HCEC 1CT (cell line): ENCODE data around the gene TULP3.
"Not testable (repeated sequence)": the region's sequence is repeated elsewhere in the genome, so short reads cannot be mapped to it uniquely, and the experiment has no call there.

ENCODE experiments used
- DNase-seq: peaks from one replicate; pipeline ENCODE4 v3.0.0-alpha.2; 2017

TULP3 gene

GRCh38 chr12:2890388-2891239, at the start of gene TULP3:
TULP3 (plus strand) TSS chr12:2890891; CDS start chr12:2890948, 57 bp downstream.
- DNase-seq, result peak; percentile 96

GRCh38 chr12:2841056-2841650, 49.5 kb upstream of the TULP3 start:
- no peak for DNase-seq

GRCh38 chr12:2842948-2843347, 47.7 kb upstream of the TULP3 start:
- no peak for DNase-seq

- DNase-seq, result no peak
These were observed 45.9 kb upstream of the TULP3 start for GRCh38 chr12:2844786-2845185.

GRCh38 chr12:2845280-2845679, 45.4 kb upstream of the TULP3 start:
- DNase-seq, result peak; percentile 69

GRCh38 chr12:2851931-2852330, 38.8 kb upstream of the TULP3 start:
- no peak for DNase-seq

- peak; percentile 71 for DNase-seq
These were observed 37.1 kb upstream of the TULP3 start for GRCh38 chr12:2853626-2854025.

GRCh38 chr12:2854669-2855453, 35.8 kb upstream of the TULP3 start:
- DNase-seq, result no peak

- DNase-seq, result no peak
These were observed 35.1 kb upstream of the TULP3 start for GRCh38 chr12:2855546-2855945.

GRCh38 chr12:2856051-2856450, 34.6 kb upstream of the TULP3 start:
- DNase-seq, result peak; percentile 29

- DNase-seq, result no peak
These were observed 33.7 kb upstream of the TULP3 start, which contains the start of gene TEX52 for GRCh38 chr12:2857021-2857431. TEX52 (minus strand) TSS chr12:2857039; CDS start chr12:2857026, 13 bp downstream.

GRCh38 chr12:2857576-2857975, 33.1 kb upstream of the TULP3 start:
- DNase-seq, result no peak

- no peak for DNase-seq
These were observed 32.4 kb upstream of the TULP3 start for GRCh38 chr12:2858334-2858733.

GRCh38 chr12:2858944-2859421, 31.7 kb upstream of the TULP3 start:
- no peak for DNase-seq

GRCh38 chr12:2860170-2860569, 30.5 kb upstream of the TULP3 start:
- DNase-seq, result no peak

GRCh38 chr12:2862876-2863275, 27.8 kb upstream of the TULP3 start:
- DNase-seq, result no peak

- DNase-seq, result not testable (repeated sequence)
These were observed 27.3 kb upstream of the TULP3 start for GRCh38 chr12:2863402-2863801.

GRCh38 chr12:2864198-2864597, 26.5 kb upstream of the TULP3 start:
- DNase-seq, result no peak

GRCh38 chr12:2868986-2869632, 21.6 kb upstream of the TULP3 start:
- peak; percentile 35 for DNase-seq

GRCh38 chr12:2876431-2877046, 14.2 kb upstream of the TULP3 start:
- no peak for DNase-seq

- peak; percentile 89 for DNase-seq
These were observed 13.4 kb upstream of the TULP3 start, which contains the start of the genes FOXM1 and RHNO1 for GRCh38 chr12:2877047-2877952. FOXM1 (minus strand) TSS chr12:2877174; CDS start chr12:2874478, 2,696 bp downstream. RHNO1 (plus strand) TSS chr12:2877223; CDS start chr12:2885367, 8,144 bp downstream.
